LNCaP clone FGC (cell line): ENCODE measurements around the gene ATG3.

Experiments
- DNase-seq: peaks from one replicate; pipeline ENCODE4 v3.0.0-alpha.2; 2011; ENCODE audit warnings: low read depth
- H3K4me3 ChIP-seq: 2 replicates; pipeline ENCODE4 v1.5.1; 2011; ENCODE audit warnings: mild to moderate bottlenecking, low read depth, low read length, control low read depth
- CTCF ChIP-seq: IDR thresholded peaks from 2 replicates; pipeline ENCODE4 v1.5.1; 2012; ENCODE audit warnings: mild to moderate bottlenecking; ENCODE audit not compliant: control insufficient read depth, insufficient read depth; ENCODE audit errors: extremely low read depth

ATG3 gene

GRCh38 chr3:112489674-112490479 is 71.9 kb downstream of the ATG3 start:
- DNase-seq, result no peak
- no peak for TF ChIP-seq CTCF
- no peak overlapping the region for H3K4me3 ChIP-seq

- DNase-seq, result no peak
- H3K4me3 ChIP-seq, result no peak overlapping the region
- no peak for TF ChIP-seq CTCF
These were observed 74.8 kb downstream of the ATG3 start for GRCh38 chr3:112486811-112487505.

GRCh38 chr3:112484352-112484751 is 77.4 kb downstream of the ATG3 start:
- H3K4me3 ChIP-seq, result no peak overlapping the region
- no peak for DNase-seq
- no peak for TF ChIP-seq CTCF

GRCh38 chr3:112482675-112483074 is 79.1 kb downstream of the ATG3 start:
- no peak for DNase-seq
- H3K4me3 ChIP-seq, result no peak overlapping the region
- TF ChIP-seq CTCF, result no peak
